Mucosa of rectum (tissue), 2 donors: ENCODE data around the gene KIF16B.
"Not testable (repeated sequence)": the region's sequence is repeated elsewhere in the genome, so short reads cannot be mapped to it uniquely, and the experiment has no call there.

ENCODE experiments used
- H3K27ac ChIP-seq, 2 donors: one replicate each; pipeline ENCODE4 v1.7.0; 2013; ENCODE audit warnings: inconsistent platforms in 2 of 2, low read depth in 2 of 2, low read length in 2 of 2
- H3K27me3 ChIP-seq, 2 donors: one replicate each; pipeline ENCODE4 v1.7.0; 2013; ENCODE audit warnings: low read length in 2 of 2; ENCODE audit not compliant: control insufficient read depth in 2 of 2, insufficient read depth in 2 of 2
- H3K36me3 ChIP-seq, 2 donors: one replicate each; pipeline ENCODE4 v1.7.0; 2013; ENCODE audit warnings: low read length in 2 of 2; ENCODE audit not compliant: control insufficient read depth in 2 of 2, insufficient read depth in 2 of 2
- H3K4me1 ChIP-seq, 2 donors: one replicate each; pipeline ENCODE4 v1.7.0; 2013; ENCODE audit warnings: low read length in 2 of 2, mild to moderate bottlenecking in 1 of 2; ENCODE audit not compliant: control insufficient read depth in 2 of 2, insufficient read depth in 2 of 2
- H3K4me3 ChIP-seq, 2 donors: one replicate each; pipeline ENCODE4 v1.7.0; 2013; ENCODE audit warnings: low read length in 2 of 2
- H3K9ac ChIP-seq, 2 donors: one replicate each; pipeline ENCODE4 v1.7.0; 2013; ENCODE audit warnings: low read length in 2 of 2, low read depth in 1 of 2, mild to moderate bottlenecking in 1 of 2
- H3K9me3 ChIP-seq, 2 donors: one replicate each; pipeline ENCODE4 v1.7.0; 2013; ENCODE audit warnings: low read length in 2 of 2; ENCODE audit not compliant: control insufficient read depth in 2 of 2
- donor health status: healthy.
- donor health status: Normal muscosa, but diverticular disease.

KIF16B gene

GRCh38 chr20:16576219-16576618 is 3.0 kb upstream of the KIF16B start:
- H3K27ac ChIP-seq, result no peak overlapping the region
- H3K4me1 ChIP-seq, result peaks cover 29 to 38% of the 10 kb centered on the region in 2 donors
- no peaks in the 10 kb centered on the region for H3K36me3 ChIP-seq
- no peaks in the 10 kb centered on the region for H3K27me3 ChIP-seq
- no peaks in the 10 kb centered on the region for H3K9me3 ChIP-seq
- H3K9ac ChIP-seq, result no peak overlapping the region
- no peak overlapping the region for H3K4me3 ChIP-seq

GRCh38 chr20:16575390-16576140 is 2.3 kb upstream of the KIF16B start:
- Histone ChIP-seq H3K27me3 (no peaks in the 10 kb centered on the region), H3K9ac (peak overlapping the region; percentile 74 to 83), H3K27ac (peak overlapping the region; percentile 56 to 80), H3K4me3 (peak overlapping the region; percentile 79 to 85), H3K9me3 (no peaks in the 10 kb centered on the region), H3K36me3 (no peaks in the 10 kb centered on the region), H3K4me1 (peaks cover 29 to 36% of the 10 kb centered on the region in 2 donors)

DNA sequence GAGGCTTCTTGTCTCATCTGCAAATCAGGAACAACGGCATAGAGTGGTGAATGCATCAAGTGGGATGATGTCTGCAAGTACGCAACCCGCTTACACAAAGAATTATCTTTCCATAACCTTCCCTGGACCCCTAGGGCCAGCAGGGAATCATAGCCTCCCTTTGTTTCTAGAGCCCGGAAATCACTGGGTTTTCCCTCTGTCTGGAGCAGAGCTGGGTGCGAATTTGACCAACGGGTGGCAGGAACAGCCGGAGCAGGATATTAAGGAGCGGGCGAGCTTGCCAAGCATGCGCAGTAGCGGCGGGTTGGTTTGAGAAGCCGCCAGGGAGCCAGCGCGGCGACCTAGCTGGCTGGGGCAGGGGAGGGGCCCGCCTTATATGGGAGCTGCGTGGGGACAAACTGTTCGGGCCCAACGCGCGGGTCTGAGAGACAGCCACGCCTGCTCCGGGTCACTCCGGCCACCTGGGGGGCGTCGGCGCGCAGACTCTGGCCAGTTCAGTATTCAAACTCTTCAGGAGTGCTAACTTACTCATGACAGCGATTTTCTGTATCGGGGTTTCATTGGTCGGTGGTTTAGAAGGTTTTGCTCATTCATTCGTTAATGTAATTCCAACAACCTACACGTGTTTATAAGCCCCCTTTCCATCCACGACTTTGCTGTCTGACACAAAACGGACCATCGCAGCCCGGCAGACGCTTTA is 1.6 kb upstream of the KIF16B start:
- Histone ChIP-seq H3K9ac (peak overlapping the region; percentile 74 to 83), H3K4me3 (peak overlapping the region; percentile 79 to 85), H3K9me3 (no peaks in the 10 kb centered on the region), H3K27me3 (no peaks in the 10 kb centered on the region), H3K4me1 (peaks cover 23 to 29% of the 10 kb centered on the region in 2 donors), H3K36me3 (no peaks in the 10 kb centered on the region), H3K27ac (peak overlapping the region; percentile 56 to 80)

DNA sequence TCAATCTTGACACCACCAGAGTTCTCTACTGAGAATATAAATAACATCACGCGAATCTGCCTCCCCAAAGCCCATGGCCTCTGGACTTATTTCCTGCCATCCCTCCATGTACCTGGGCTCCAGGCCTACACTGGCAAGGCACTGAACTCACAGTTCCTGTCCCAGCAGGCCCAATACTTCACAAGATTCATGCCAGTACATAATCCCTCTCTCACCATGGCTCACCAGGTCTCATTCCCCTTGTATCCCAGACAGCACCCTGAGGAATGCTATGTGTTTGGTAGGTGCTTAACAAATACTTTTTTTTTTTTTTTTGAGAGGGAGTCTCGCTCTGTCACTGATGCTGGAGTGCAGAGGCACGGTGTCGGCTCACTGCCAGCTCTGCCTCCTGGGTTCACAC is 1.9 kb downstream of the KIF16B start:
- H3K27ac ChIP-seq, result no peak overlapping the region
- no peaks in the 10 kb centered on the region for H3K9me3 ChIP-seq
- H3K9ac ChIP-seq, result no peak overlapping the region
- H3K4me1 ChIP-seq, result peaks cover 24 to 28% of the 10 kb centered on the region in 2 donors
- peaks cover 0 to 2% of the 10 kb centered on the region in 2 donors for H3K36me3 ChIP-seq
- peak overlapping the region in 1 of 2 donors; percentile 27 for H3K4me3 ChIP-seq
- no peaks in the 10 kb centered on the region for H3K27me3 ChIP-seq

- no peak overlapping the region for H3K9ac ChIP-seq
- H3K4me3 ChIP-seq, result peak overlapping the region in 1 of 2 donors; percentile 41
- H3K36me3 ChIP-seq, result peaks cover 0 to 4% of the 10 kb centered on the region in 2 donors
- H3K4me1 ChIP-seq, result peaks cover 19 to 23% of the 10 kb centered on the region in 2 donors
- no peaks in the 10 kb centered on the region for H3K27me3 ChIP-seq
- peak overlapping the region; percentile 74 to 86 for H3K27ac ChIP-seq
- H3K9me3 ChIP-seq, result no peaks in the 10 kb centered on the region
Measured at GRCh38 chr20:16569246-16570153, 3.7 kb downstream of the KIF16B start.

DNA sequence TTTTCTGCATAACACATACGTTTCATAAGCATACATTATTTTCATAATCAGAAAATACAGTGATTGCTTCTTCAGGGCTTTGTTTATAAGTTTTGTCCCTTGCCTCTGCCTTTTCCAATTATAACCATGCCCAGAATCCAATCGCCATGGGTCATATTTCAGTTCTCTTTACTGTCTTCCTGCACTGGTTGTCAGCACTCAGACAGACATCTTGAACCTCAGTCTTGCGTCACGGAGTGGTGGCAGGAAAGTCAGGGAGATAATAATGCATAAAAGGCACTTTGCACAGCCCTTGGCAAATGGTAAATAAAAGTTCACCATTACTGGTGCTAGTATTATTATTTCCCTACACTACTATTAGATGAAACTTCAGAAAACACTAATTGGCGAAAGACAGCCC is 7.2 kb downstream of the KIF16B start:
- Histone ChIP-seq H3K9me3 (no peaks in the 10 kb centered on the region), H3K36me3 (peaks cover 0 to 4% of the 10 kb centered on the region in 2 donors), H3K4me1 (peaks cover 10 to 11% of the 10 kb centered on the region in 2 donors), H3K27me3 (no peaks in the 10 kb centered on the region), H3K4me3 (no peak overlapping the region), H3K9ac (no peak overlapping the region), H3K27ac (no peak overlapping the region)

- peaks cover 4 to 11% of the 10 kb centered on the region in 2 donors for H3K4me1 ChIP-seq
- H3K9me3 ChIP-seq, H3K9ac ChIP-seq, H3K27me3 ChIP-seq, H3K4me3 ChIP-seq, H3K27ac ChIP-seq, H3K36me3 ChIP-seq: not testable (repeated sequence)
Measured at GRCh38 chr20:16564079-16564478, 9.2 kb downstream of the KIF16B start.

DNA sequence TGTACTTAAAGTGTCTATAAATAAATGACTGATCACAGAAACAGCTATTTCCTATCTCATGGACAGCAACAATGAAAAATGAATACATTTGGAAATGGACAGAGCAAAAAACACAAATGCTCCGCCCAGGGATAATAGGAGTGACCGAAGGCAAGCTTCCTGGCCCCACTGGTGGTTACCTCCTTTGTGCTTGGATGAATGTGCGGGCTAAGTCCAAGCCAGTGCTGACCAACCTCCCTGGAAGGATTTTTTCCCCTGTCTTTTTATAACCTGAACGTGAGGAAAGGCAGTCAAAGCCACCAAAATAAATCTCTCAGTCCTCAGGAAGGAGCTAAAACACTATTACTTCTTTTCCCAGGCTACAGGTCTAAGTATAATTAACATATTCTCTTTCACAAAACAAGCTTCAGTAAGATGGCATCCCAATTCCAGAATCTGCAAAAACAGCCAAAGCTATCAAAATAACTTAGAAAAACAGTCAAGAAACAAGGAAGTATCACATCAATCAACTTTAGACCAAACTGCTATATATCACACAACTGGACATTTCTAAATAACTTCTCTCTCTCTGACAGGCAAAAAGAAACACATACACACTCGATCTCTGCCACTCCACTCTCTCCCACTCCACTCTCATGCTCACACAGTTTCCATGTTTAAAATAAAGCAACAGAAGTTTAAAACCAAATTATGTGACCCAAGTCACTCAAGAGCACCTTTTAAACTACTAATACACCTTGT is 10.0 kb downstream of the KIF16B start:
- Histone ChIP-seq H3K9me3 (no peaks in the 10 kb centered on the region), H3K9ac (no peak overlapping the region), H3K4me3 (no peak overlapping the region), H3K36me3 (peaks cover 0 to 2% of the 10 kb centered on the region in 2 donors), H3K4me1 (peaks cover under 1 to 3% of the 10 kb centered on the region in 2 donors), H3K27ac (no peak overlapping the region), H3K27me3 (no peaks in the 10 kb centered on the region)

DNA sequence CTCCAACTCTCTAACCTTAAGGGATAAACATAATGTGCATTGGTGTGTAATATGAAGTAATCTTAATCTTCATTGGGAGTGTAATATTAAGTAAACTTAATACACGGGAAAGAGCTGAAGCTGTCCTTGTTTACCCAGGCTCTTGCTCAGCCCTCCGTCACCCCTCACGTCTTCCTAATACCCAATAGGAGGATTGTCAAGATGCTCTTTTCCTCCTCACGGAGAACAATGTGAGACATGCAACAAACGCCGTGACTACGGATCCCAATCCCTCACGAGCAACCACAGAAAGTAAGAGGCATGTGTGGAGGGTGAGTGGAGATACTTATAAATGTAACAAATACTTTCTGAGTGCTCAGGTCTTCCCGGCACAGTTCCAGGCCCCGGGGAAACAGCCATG is 11.0 kb downstream of the KIF16B start:
- peaks cover 0 to 2% of the 10 kb centered on the region in 2 donors for H3K4me1 ChIP-seq
- no peak overlapping the region for H3K4me3 ChIP-seq
- H3K27ac ChIP-seq, result no peak overlapping the region
- H3K9ac ChIP-seq, result no peak overlapping the region
- peaks cover 0 to 2% of the 10 kb centered on the region in 2 donors for H3K36me3 ChIP-seq
- no peaks in the 10 kb centered on the region for H3K27me3 ChIP-seq
- no peaks in the 10 kb centered on the region for H3K9me3 ChIP-seq
